K562 (cell line): Measurements from ENCODE around the gene SETD4.

Source experiments
- ELF1 ChIP-seq: fragments of 200-800 bp; sonication (Bioruptor generic); IDR thresholded peaks from 2 replicates; pipeline ENCODE4 v1.6.1; 2016; ENCODE audit warnings: missing genetic modification characterization, missing compliant biosample characterization
- EP300 ChIP-seq: IDR thresholded peaks from 2 replicates; pipeline ENCODE4 v1.6.1; 2012; ENCODE audit warnings: low read length, improper control_type of control experiment
- GATAD2B ChIP-seq: fragments of 450-650 bp; IDR thresholded peaks from 2 replicates; pipeline ENCODE4 v1.6.1; 2017; ENCODE audit warnings: mild to moderate bottlenecking, borderline replicate concordance
- HDAC2 ChIP-seq: fragments of 450-650 bp; IDR thresholded peaks from 2 replicates; pipeline ENCODE4 v1.6.1; 2016; ENCODE audit warnings: mild to moderate bottlenecking
- HNRNPLL ChIP-seq: fragments of 200-400 bp; formaldehyde crosslinking; IDR thresholded peaks from 2 replicates; pipeline ENCODE4 v1.6.1; 2017; ENCODE audit warnings: low read length, low read depth, mild to moderate bottlenecking; ENCODE audit not compliant: poor library complexity, severe bottlenecking
- KAT7 ChIP-seq: sonication (generic); formaldehyde crosslinking; IDR thresholded peaks from 2 replicates; pipeline ENCODE4 v1.8.0; 2022; ENCODE audit warnings: missing genetic modification reagents, mild to moderate bottlenecking, borderline replicate concordance
- SP2 ChIP-seq: IDR thresholded peaks from 2 replicates; pipeline ENCODE4 v1.6.1; 2011; ENCODE audit warnings: mild to moderate bottlenecking, low read depth, low read length, moderate library complexity; ENCODE audit not compliant: poor library complexity, severe bottlenecking; ENCODE audit errors: extremely low read depth
- YY1 ChIP-seq, 3 experiments: IDR thresholded peaks; 2 replicates each; pipeline ENCODE4 v1.6.1; 2011; ENCODE audit warnings: low read length in 2 of 3, mild to moderate bottlenecking in 2 of 3, moderate library complexity in 2 of 3, borderline replicate concordance in 1 of 3, control low read depth in 1 of 3, low read depth in 1 of 3; ENCODE audit not compliant: insufficient read depth in 3 of 3, insufficient replicate concordance in 2 of 3, control insufficient read depth in 1 of 3, insufficient read length in 1 of 3; ENCODE audit errors: extremely low read depth in 1 of 3
- ZFP91 ChIP-seq: sonication (generic); formaldehyde crosslinking; IDR thresholded peaks from 2 replicates; pipeline ENCODE4 v1.8.0; 2022; ENCODE audit warnings: mild to moderate bottlenecking, missing genetic modification reagents
- TF ChIP-seq, protein P1 (sequence below): sonication (generic); formaldehyde crosslinking; IDR thresholded peaks from 2 replicates; pipeline ENCODE4 v1.5.0; 2020; ENCODE audit warnings: missing genetic modification reagents
- TF ChIP-seq, protein P2 (sequence below), 3 experiments: IDR thresholded peaks in 2 of 3; conservative IDR thresholded peaks in 1 of 3; 2 replicates each; pipeline ENCODE4 v1.5.1; 2011 to 2012; ENCODE audit warnings: low read length in 3 of 3, mild to moderate bottlenecking in 3 of 3, control low read depth in 2 of 3, improper control_type of control experiment in 1 of 3, inconsistent platforms in 1 of 3, low read depth in 1 of 3, mixed read lengths in 1 of 3, moderate library complexity in 1 of 3; ENCODE audit not compliant: insufficient read depth in 2 of 3

GRCh38 chr21:36103434-36103833 is 43.1 kb upstream of the SETD4 start:
- no peak for TF ChIP-seq GATAD2B
- no peak for TF ChIP-seq EP300
- TF ChIP-seq, protein P1, sequence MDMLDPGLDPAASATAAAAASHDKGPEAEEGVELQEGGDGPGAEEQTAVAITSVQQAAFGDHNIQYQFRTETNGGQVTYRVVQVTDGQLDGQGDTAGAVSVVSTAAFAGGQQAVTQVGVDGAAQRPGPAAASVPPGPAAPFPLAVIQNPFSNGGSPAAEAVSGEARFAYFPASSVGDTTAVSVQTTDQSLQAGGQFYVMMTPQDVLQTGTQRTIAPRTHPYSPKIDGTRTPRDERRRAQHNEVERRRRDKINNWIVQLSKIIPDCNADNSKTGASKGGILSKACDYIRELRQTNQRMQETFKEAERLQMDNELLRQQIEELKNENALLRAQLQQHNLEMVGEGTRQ (CRISPR knock-in tag) = no peak
- TF ChIP-seq KAT7 (CRISPR knock-in tag) = no peak
- no peak for TF ChIP-seq HDAC2
- TF ChIP-seq, protein P2, sequence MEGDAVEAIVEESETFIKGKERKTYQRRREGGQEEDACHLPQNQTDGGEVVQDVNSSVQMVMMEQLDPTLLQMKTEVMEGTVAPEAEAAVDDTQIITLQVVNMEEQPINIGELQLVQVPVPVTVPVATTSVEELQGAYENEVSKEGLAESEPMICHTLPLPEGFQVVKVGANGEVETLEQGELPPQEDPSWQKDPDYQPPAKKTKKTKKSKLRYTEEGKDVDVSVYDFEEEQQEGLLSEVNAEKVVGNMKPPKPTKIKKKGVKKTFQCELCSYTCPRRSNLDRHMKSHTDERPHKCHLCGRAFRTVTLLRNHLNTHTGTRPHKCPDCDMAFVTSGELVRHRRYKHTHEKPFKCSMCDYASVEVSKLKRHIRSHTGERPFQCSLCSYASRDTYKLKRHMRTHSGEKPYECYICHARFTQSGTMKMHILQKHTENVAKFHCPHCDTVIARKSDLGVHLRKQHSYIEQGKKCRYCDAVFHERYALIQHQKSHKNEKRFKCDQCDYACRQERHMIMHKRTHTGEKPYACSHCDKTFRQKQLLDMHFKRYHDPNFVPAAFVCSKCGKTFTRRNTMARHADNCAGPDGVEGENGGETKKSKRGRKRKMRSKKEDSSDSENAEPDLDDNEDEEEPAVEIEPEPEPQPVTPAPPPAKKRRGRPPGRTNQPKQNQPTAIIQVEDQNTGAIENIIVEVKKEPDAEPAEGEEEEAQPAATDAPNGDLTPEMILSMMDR (IDR thresholded peaks at IDR 0.05 in 2 of 3, conservative IDR thresholded peaks at IDR 0.05 in 1 of 3; ENCODE audit: insufficient read depth in 2 of 3, low read depth in 1 of 3, low read length in 3 of 3) = no peak
- no peak for TF ChIP-seq YY1 (IDR thresholded peaks at IDR 0.05; ENCODE audit: borderline replicate concordance in 1 of 3, control insufficient read depth in 1 of 3, extremely low read depth in 1 of 3, insufficient read depth in 3 of 3, insufficient read length in 1 of 3, insufficient replicate concordance in 2 of 3, low read depth in 1 of 3, low read length in 2 of 3)
- no peak for TF ChIP-seq SP2
- no peak for TF ChIP-seq ZFP91
- no peak for TF ChIP-seq HNRNPLL
- TF ChIP-seq ELF1 (tag) = no peak
